Activated T-helper 1 cell treated with anti-CD3 and anti-CD28 coated beads, Interleukin-12 subunit alpha, Interleukin-12 subunit beta, Interleukin-2, Interleukin-4 antibody, amounts not matched to agents 30 ng/mL and 10 ng/mL and 1 ng/mL, durations not matched to agents 14 hours and 24 hours and 36 hours (primary cell): ENCODE results near the gene KCNK4. TPM values are rescaled to one million over a fixed set of nuclear protein-coding genes. Genes with fewer than 3 reads are reported as not detected.

Experiments used
- DNase-seq: peaks from one replicate; pipeline ENCODE4 v3.0.0; 2021; ENCODE audit warnings: low spot score
- H3K27ac Mint-ChIP-seq: one replicate; pipeline ENCODE4 v1.8.0; 2021; ENCODE audit warnings: mild to moderate bottlenecking, mixed read lengths
- H3K27me3 Mint-ChIP-seq: one replicate; pipeline ENCODE4 v1.8.0; 2022; ENCODE audit warnings: mild to moderate bottlenecking, moderate library complexity, mixed read lengths; ENCODE audit not compliant: insufficient read depth
- H3K36me3 Mint-ChIP-seq: one replicate; pipeline ENCODE4 v1.8.0; 2021; ENCODE audit warnings: low read depth, mixed read lengths
- H3K4me1 Mint-ChIP-seq: one replicate; pipeline ENCODE4 v1.8.0; 2021; ENCODE audit warnings: low read depth, mixed read lengths
- H3K4me3 Mint-ChIP-seq: one replicate; pipeline ENCODE4 v1.8.0; 2021; ENCODE audit warnings: mild to moderate bottlenecking, moderate library complexity, mixed read lengths
- H3K9me3 Mint-ChIP-seq: one replicate; pipeline ENCODE4 v1.8.0; 2021; ENCODE audit warnings: mixed read lengths
- intact Hi-C: fragments of 100-400 bp; cut with micrococcal nuclease; formaldehyde crosslinking; loops from one replicate; pipeline ENCODE4 v1.15.1; 2024
- total RNA-seq: library from RNA; stranded (reverse); gene quantifications from 2 replicates; pipeline ENCODE4 v1.2.3, GENCODE V29; 2022

KCNK4 gene
- total RNA-seq, 1 donor from 2014 or later = 0.16 TPM

DNA sequence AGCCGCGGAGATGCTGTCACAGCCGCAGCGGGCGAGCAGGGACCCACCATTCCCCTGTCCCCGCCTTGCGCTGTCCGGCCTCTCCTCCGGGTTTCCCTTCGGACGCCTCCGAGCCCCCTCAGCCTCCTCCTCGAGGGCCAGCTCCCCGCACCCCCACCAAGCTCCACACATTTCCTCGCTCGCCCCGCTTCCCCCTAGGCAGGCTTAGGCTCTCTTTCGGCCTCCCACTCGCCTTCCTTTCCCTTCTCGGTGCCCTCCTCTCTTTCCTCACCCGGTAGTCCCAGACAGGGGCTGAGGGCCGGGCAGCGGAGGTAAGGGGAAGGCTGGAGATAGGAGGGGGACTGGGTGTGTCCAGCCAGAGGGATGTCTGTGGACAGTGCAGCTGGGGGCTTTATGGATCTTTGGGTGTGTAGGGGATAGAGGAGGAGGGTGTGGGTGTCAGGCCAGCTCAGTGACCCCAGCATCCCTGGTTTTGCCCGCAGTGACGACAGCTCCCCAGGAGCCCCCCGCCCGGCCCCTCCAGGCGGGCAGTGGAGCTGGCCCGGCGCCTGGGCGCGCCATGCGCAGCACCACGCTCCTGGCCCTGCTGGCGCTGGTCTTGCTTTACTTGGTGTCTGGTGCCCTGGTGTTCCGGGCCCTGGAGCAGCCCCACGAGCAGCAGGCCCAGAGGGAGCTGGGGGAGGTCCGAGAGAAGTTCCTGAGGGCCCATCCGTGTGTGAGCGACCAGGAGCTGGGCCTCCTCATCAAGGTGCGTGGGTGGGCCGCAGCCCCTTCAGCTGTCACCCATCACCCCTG is 1.6 kb downstream of the KCNK4 start:
- intact Hi-C loops = loop anchor here (1.0 kb wide), 1 partner anchor 9 kb away; no protein-coding TSS in a partner anchor
- H3K4me3 Mint-ChIP-seq = peak overlapping the region; percentile 53

DNA sequence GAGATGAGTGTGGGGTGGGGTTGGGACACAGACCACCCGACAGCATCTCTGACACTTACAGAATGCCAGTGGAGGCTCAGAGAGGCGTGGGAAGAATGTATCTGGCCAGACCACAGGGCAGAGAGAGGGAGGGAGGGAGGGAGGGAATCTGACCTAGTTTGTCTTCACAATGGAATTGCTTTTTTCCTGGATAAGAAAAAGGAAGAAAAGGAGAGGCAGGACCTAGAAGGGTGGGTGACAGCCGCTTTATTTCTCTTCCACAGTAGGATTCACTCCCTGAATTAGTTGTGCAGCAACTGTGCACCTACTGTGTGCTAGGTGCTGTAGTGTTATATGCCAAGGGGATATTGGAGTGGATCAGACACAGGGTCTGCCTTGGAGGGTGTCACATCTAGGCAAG is 3.7 kb downstream of the KCNK4 start:
- intact Hi-C loops = no loop called here
- peaks cover 81% of the 10 kb centered on the region for H3K27me3 Mint-ChIP-seq

More for the DNA sequence above, 1.6 kb downstream of the KCNK4 start:
- DNase-seq = no peak
- H3K4me1 Mint-ChIP-seq = peaks cover 10% of the 10 kb centered on the region
- H3K27me3 Mint-ChIP-seq = peaks cover 64% of the 10 kb centered on the region
- peaks cover 5% of the 10 kb centered on the region for H3K36me3 Mint-ChIP-seq
- no peak overlapping the region for H3K27ac Mint-ChIP-seq
- H3K9me3 Mint-ChIP-seq = no peaks in the 10 kb centered on the region

DNA sequence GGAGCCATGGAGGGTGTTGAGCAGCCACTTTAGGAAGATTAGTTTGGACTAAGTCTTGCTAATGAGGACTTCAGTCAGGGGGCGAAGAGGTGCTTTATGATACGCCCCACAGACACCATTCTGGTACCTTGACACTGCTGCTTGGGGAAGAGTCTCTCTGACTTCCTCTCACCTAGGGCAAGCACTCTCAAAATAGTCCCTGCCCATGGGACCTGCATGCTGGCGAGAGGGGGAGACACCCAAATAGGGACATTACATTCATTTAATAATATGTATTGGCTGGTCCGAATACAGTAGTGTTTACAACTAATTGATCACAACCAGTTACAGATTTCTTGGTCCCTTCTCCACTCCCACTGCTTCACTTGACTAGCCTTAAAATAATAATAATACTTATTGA is 4.7 kb downstream of the KCNK4 start:
- Mint-ChIP-seq H3K36me3 (peaks cover 7% of the 10 kb centered on the region), H3K27me3 (peaks cover 80% of the 10 kb centered on the region), H3K4me3 (no peak overlapping the region), H3K4me1 (peaks cover 13% of the 10 kb centered on the region), H3K9me3 (no peaks in the 10 kb centered on the region), H3K27ac (no peak overlapping the region)
- intact Hi-C loops = no loop called here
- DNase-seq = no peak

More for the DNA sequence above, 3.7 kb downstream of the KCNK4 start:
- Mint-ChIP-seq H3K36me3 (peaks cover 8% of the 10 kb centered on the region), H3K9me3 (no peaks in the 10 kb centered on the region), H3K4me1 (peaks cover 11% of the 10 kb centered on the region), H3K4me3 (no peak overlapping the region), H3K27ac (no peak overlapping the region)
- DNase-seq = no peak

DNA sequence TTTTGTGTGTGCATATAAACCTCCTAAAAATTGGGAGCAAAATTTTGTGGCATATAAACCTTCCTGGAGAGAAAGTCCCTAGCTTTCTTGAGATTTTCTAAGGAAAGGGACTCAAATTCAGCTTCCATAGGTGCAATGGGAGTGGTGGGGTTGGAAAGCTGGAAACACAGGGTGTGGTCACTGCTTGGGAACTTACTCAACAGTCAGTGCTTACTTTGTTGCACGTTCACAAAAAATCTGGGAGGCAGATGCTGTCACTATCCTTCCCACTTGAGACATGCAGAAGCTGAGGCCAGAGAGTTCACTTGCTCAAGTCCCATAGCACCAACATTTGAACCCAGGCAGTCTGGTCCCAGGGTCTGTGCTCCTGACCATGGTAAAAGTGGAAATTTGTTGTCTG is 5.1 kb downstream of the KCNK4 start:
- H3K27ac Mint-ChIP-seq = no peak overlapping the region
- H3K4me1 Mint-ChIP-seq = peaks cover 13% of the 10 kb centered on the region
- intact Hi-C loops = no loop called here
- H3K27me3 Mint-ChIP-seq = peaks cover 78% of the 10 kb centered on the region
- no peak for DNase-seq
- H3K4me3 Mint-ChIP-seq = no peak overlapping the region
- H3K9me3 Mint-ChIP-seq = no peaks in the 10 kb centered on the region
- peaks cover 5% of the 10 kb centered on the region for H3K36me3 Mint-ChIP-seq

DNA sequence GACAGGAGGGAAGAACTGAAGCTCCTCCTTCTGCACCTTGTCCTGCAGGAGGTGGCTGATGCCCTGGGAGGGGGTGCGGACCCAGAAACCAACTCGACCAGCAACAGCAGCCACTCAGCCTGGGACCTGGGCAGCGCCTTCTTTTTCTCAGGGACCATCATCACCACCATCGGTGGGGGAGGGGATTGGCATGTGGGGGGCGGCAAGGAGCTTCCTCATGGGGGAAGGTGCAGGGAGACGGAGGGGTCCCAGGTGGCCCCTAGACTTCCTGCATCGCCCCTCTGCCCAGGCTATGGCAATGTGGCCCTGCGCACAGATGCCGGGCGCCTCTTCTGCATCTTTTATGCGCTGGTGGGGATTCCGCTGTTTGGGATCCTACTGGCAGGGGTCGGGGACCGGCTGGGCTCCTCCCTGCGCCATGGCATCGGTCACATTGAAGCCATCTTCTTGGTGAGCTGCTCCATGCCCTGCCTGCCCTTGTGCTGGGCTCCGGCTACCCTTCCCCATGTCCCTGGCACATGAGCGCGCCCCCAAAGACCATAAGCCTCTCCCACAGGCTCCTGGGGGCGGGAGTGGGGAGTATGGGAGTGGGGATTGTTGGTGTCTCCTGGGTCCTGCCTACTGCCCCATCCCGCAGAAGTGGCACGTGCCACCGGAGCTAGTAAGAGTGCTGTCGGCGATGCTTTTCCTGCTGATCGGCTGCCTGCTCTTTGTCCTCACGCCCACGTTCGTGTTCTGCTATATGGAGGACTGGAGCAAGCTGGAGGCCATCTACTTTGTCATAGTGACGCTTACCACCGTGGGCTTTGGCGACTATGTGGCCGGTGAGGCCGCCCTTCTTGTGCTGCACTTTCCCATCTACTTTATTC is 6.0 kb downstream of the KCNK4 start:
- intact Hi-C loops = no loop called here
- H3K27me3 Mint-ChIP-seq = peaks cover 83% of the 10 kb centered on the region
- DNase-seq = no peak
- no peak overlapping the region for H3K4me3 Mint-ChIP-seq
- peaks cover 5% of the 10 kb centered on the region for H3K36me3 Mint-ChIP-seq
- H3K9me3 Mint-ChIP-seq = no peaks in the 10 kb centered on the region
- no peak overlapping the region for H3K27ac Mint-ChIP-seq
- peaks cover 13% of the 10 kb centered on the region for H3K4me1 Mint-ChIP-seq

DNA sequence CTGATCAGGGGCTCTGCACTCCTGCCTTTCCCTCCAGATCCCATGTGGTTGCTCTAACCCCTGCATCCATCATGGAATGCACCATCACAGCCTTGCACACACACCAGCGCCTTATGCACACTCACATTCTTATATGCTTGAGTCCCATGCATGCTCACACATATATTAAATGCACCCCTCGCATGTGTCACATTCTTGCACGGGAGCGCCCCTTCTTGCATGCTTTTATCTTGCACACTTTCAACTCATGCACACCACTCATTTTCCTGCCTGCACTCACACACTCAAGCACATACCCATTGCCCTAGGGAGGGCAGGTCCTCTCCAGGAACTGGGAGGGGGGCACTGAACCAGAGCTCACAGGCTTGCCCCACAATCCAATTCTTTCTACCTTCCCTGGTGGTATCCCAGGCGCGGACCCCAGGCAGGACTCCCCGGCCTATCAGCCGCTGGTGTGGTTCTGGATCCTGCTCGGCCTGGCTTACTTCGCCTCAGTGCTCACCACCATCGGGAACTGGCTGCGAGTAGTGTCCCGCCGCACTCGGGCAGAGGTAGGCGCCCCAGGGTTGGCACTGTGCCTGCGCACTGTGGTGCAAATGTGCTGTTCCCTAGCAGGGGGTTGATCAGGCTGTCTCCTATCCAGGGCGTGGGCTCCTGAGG is 6.7 kb downstream of the KCNK4 start:
- intact Hi-C loops = no loop called here
- Mint-ChIP-seq H3K27me3 (peaks cover 80% of the 10 kb centered on the region), H3K9me3 (no peaks in the 10 kb centered on the region), H3K4me1 (peaks cover 13% of the 10 kb centered on the region), H3K36me3 (peaks cover 5% of the 10 kb centered on the region), H3K4me3 (no peak overlapping the region), H3K27ac (no peak overlapping the region)
- DNase-seq = no peak

DNA sequence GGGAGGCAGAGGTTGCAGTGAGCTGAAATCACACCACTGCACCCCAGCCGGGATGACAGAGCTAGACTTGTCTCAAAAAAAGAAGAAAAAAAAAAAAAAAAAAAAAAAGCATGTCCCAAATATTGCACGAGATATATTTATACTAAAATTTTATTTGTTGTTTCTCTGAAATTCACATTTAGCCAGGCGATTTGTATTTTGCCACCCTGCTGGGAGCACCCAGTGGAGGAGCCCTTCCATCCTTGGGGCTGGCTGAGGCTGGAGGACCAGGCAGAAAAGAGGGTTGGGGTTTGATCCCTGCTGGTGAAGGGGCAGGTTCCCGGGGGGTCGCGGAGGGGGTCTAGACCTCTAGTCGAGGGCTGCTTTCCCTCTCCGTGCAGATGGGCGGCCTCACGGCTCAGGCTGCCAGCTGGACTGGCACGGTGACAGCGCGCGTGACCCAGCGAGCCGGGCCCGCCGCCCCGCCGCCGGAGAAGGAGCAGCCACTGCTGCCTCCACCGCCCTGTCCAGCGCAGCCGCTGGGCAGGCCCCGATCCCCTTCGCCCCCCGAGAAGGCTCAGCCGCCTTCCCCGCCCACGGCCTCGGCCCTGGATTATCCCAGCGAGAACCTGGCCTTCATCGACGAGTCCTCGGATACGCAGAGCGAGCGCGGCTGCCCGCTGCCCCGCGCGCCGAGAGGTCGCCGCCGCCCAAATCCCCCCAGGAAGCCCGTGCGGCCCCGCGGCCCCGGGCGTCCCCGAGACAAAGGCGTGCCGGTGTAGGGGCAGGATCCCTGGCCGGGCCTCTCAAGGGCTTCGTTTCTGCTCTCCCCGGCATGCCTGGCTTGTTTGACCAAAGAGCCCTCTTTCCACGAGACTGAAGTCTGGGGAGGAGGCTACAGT is 8.1 kb downstream of the KCNK4 start:
- DNase-seq = no peak
- peaks cover 5% of the 10 kb centered on the region for H3K36me3 Mint-ChIP-seq
- intact Hi-C loops = no loop called here
- no peaks in the 10 kb centered on the region for H3K9me3 Mint-ChIP-seq
- peaks cover 67% of the 10 kb centered on the region for H3K27me3 Mint-ChIP-seq
- peaks cover 16% of the 10 kb centered on the region for H3K4me1 Mint-ChIP-seq
- peak overlapping the region; percentile 72 for H3K27ac Mint-ChIP-seq
- H3K4me3 Mint-ChIP-seq = peak overlapping the region; percentile 51

DNA sequence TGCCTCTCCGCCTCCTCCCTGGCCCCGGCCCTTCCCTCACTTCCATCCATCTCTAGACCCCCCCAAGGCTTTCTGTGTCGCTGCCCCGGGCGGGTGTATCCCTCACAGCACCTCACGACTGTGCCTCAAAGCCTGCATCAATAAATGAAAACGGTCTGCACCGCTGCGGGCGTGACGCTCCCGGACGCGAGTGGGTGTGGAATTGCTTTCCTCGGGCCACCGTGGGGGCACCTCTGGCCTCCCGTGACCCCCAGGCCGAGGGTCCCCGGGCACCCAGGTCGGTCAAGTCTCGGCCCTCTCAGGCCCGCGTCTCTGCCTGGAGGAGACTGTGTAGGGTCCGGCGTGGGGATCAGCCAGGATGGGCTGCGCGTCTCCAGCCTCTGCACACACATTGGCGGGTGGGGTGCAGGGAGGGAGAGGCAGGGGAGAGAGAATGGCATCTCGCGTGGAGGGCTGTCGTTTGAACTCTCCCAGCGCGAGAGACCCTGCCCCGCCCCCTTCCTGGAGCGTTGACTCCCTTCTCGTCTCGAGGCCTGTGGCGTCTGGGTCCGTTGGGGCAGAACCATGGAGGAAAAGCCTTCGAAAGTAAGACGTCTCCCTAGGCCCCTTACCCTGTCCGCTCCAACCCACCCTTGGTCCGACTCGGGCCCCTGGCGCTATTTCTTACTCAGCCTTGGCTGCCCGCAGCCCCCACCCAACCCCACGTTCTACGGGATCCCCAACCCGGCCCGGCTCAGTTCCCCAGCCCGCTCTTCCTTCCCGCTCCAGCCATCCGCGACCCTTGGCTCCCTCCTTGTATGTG is 8.9 kb downstream of the KCNK4 start, which contains the start of gene CATSPERZ:
Gene CATSPERZ (plus strand): TSS at position 512 of the 802 bp plus-strand sequence. CDS start 53 bp downstream, at position 565.
- peak within 1 kb of the TSS; percentile 76 for H3K4me3 Mint-ChIP-seq
- peaks cover 5% of the 10 kb centered on the region for H3K36me3 Mint-ChIP-seq
- no peak for DNase-seq
- H3K9me3 Mint-ChIP-seq = no peaks in the 10 kb centered on the region
- H3K27me3 Mint-ChIP-seq = peaks cover 59% of the 10 kb centered on the region
- H3K4me1 Mint-ChIP-seq = peaks cover 21% of the 10 kb centered on the region
- intact Hi-C loops = no loop called here
- H3K27ac Mint-ChIP-seq = peak within 1 kb of the TSS; percentile 72

DNA sequence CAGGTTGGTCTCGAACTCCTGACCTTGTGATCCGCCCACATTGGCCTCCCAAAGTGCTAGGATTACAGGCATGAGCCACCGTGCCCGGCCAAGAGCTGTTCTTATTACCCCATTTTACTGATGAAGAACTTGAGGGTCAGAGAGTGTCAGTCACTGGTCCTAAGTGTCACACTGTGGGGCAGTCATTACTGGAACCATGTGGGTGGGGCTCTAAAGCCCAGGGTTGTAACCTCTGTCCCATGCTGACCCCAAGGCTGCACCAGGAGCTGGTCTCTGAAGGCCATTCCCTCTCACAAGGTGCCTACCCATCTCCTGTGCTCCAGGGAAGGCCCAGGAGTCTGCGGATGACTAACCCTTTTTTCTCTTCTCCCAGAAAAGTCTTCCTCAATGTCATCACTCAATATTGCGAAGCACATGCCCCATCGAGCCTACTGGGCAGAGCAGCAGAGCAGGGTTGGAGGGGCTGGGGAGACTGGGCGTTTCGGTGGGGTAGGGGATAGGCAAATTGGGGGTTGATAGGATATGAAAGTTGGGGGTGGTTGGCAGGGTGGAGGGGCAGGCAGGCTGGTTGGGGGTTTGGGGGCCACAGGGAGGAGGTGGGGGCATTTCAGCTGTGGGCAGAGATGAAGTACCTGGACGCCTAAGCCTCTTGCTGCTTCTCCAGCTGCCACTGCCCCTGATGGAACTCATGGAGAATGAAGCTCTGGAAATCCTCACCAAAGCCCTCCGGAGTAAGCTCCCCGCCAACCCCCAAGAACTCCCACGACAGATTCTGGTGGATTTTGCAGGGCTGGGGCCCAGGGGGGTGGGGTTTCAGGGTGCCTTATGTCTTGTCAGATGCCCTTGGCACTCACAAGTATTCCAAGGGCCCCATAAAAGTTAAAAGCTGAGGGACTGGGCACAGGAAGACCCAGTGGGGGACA is 12.3 kb downstream of the KCNK4 start:
- H3K27me3 Mint-ChIP-seq = peaks cover 27% of the 10 kb centered on the region
- H3K9me3 Mint-ChIP-seq = no peaks in the 10 kb centered on the region
- peak overlapping the region; percentile 91 for H3K4me3 Mint-ChIP-seq
- no peak for DNase-seq
- peaks cover 18% of the 10 kb centered on the region for H3K4me1 Mint-ChIP-seq
- peaks cover 10% of the 10 kb centered on the region for H3K36me3 Mint-ChIP-seq
- intact Hi-C loops = loop anchor here (1.0 to 2.0 kb wide), 2 partner anchors 99 to 303 kb away; no protein-coding TSS in a partner anchor
- H3K27ac Mint-ChIP-seq = peak overlapping the region; percentile 23

DNA sequence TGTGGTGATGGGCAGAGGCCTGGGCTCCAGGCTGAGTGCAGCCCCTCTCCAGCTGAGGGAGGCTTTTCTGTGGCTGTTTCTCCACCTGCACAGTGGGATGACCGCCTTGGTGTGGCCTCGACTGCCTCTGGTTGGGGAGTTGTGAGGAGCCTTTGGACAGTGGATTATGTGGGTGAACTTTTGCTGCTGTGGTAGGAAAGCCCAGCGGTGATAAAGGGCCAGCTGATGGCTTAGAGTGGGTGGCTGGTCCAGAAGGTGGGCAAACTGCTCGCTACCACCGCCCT is 12.9 kb downstream of the KCNK4 start:
- no peaks in the 10 kb centered on the region for H3K9me3 Mint-ChIP-seq
- H3K36me3 Mint-ChIP-seq = peaks cover 10% of the 10 kb centered on the region
- no peak for DNase-seq
- peak overlapping the region; percentile 98 for H3K27ac Mint-ChIP-seq
- peaks cover 21% of the 10 kb centered on the region for H3K27me3 Mint-ChIP-seq
- intact Hi-C loops = loop anchor here (1.0 to 2.0 kb wide), 2 partner anchors 100 to 303 kb away; no protein-coding TSS in a partner anchor
- H3K4me3 Mint-ChIP-seq = peak overlapping the region; percentile 91
- peaks cover 18% of the 10 kb centered on the region for H3K4me1 Mint-ChIP-seq
